ENCODE results near the gene FOCAD. TPM values are rescaled to one million over a fixed set of nuclear protein-coding genes. Genes with fewer than 3 reads are reported as not detected.

FOCAD gene
- total RNA-seq, 1 donor from 2014 or later, result 104 TPM

DNA sequence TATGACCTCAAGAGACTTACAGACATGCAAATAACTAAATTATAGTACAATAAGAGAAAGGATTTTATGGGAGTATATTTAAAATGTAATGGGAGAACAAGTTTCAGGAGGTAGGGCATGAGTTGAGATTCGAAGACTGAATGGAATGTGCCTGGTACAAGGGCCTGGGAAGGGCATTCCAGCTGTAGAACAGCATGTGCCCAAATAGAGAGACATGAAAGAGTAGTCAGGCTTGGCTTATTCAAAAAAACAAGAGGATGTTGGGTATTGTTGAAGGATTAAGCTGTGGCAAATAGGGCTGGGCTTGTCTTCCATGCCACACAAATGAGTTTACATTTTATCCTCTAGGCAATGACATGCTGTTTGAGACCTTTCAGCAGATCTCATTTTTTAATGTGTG, 86.9 kb downstream of the FOCAD start:
- Mint-ChIP-seq H3K36me3 (ENCODE audit: unreplicated experiment) (peaks cover 19% of the 10 kb centered on the region), H3K9me3 (ENCODE audit: unreplicated experiment) (peaks cover 3% of the 10 kb centered on the region), H3K27ac (ENCODE audit: unreplicated experiment) (no peak overlapping the region), H3K27me3 (ENCODE audit: unreplicated experiment) (peaks cover 4% of the 10 kb centered on the region), H3K4me1 (ENCODE audit: low read depth, unreplicated experiment) (no peaks in the 10 kb centered on the region), H3K4me3 (ENCODE audit: unreplicated experiment) (no peak overlapping the region)
- TF ChIP-seq, protein P1, sequence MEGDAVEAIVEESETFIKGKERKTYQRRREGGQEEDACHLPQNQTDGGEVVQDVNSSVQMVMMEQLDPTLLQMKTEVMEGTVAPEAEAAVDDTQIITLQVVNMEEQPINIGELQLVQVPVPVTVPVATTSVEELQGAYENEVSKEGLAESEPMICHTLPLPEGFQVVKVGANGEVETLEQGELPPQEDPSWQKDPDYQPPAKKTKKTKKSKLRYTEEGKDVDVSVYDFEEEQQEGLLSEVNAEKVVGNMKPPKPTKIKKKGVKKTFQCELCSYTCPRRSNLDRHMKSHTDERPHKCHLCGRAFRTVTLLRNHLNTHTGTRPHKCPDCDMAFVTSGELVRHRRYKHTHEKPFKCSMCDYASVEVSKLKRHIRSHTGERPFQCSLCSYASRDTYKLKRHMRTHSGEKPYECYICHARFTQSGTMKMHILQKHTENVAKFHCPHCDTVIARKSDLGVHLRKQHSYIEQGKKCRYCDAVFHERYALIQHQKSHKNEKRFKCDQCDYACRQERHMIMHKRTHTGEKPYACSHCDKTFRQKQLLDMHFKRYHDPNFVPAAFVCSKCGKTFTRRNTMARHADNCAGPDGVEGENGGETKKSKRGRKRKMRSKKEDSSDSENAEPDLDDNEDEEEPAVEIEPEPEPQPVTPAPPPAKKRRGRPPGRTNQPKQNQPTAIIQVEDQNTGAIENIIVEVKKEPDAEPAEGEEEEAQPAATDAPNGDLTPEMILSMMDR (IDR thresholded peaks at IDR 0.05; ENCODE audit: partially characterized antibody, unreplicated experiment), result no peak
- no peak for DNase-seq

DNA sequence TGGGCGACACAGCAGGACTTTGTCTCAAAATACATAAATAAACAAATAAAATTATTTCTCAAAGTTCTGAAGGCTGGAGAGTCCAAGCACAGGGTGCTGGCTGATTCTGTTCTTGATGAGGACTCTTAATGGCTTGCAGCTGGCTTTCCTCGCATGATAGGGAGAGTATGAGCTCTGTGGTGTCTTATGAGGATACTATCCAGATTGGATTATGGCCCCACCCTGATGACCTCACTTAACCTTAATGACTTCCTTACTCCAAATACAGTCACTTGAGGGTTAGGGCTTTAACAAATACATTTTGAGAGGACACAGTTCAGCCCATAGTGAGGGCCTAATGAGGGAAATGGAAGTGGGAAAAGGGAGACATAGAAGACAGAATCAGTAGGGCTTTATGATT, 87.7 kb downstream of the FOCAD start:
- H3K36me3 Mint-ChIP-seq (ENCODE audit: unreplicated experiment), result peaks cover 19% of the 10 kb centered on the region
- H3K4me1 Mint-ChIP-seq (ENCODE audit: low read depth, unreplicated experiment), result no peaks in the 10 kb centered on the region
- H3K27ac Mint-ChIP-seq (ENCODE audit: unreplicated experiment), result no peak overlapping the region
- H3K27me3 Mint-ChIP-seq (ENCODE audit: unreplicated experiment), result peaks cover 1% of the 10 kb centered on the region
- H3K9me3 Mint-ChIP-seq (ENCODE audit: unreplicated experiment), result peaks cover 3% of the 10 kb centered on the region
- no peak overlapping the region for H3K4me3 Mint-ChIP-seq (ENCODE audit: unreplicated experiment)
- TF ChIP-seq, protein P1 (IDR thresholded peaks at IDR 0.05; ENCODE audit: partially characterized antibody, unreplicated experiment), result no peak
- DNase-seq, result no peak

DNA sequence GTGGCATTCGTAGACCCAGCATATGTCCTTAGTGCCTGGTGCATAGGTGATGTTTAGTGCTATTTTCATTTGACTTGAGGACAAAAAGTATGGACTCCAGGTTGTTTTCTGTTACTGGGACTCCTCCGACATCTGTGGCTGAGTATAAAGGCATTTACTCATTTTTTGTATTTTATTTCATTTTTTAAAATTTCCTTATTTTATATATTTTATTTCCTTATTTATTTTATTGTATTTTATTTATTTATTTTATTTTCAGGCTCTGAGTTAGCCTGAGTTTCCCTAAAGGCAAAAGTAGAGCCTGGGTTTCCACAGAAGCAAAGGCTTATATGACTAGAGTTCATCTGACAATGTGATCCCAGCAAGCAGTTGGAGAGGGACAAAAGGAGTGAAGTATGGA, 91.6 kb downstream of the FOCAD start:
- H3K4me3 Mint-ChIP-seq (ENCODE audit: unreplicated experiment), result no peak overlapping the region
- TF ChIP-seq, protein P1 (IDR thresholded peaks at IDR 0.05; ENCODE audit: partially characterized antibody, unreplicated experiment), result no peak
- no peak overlapping the region for H3K27ac Mint-ChIP-seq (ENCODE audit: unreplicated experiment)
- no peak for DNase-seq
- H3K27me3 Mint-ChIP-seq (ENCODE audit: unreplicated experiment), result peaks cover 1% of the 10 kb centered on the region
- peaks cover 3% of the 10 kb centered on the region for H3K9me3 Mint-ChIP-seq (ENCODE audit: unreplicated experiment)
- H3K36me3 Mint-ChIP-seq (ENCODE audit: unreplicated experiment), result peaks cover 12% of the 10 kb centered on the region
- no peaks in the 10 kb centered on the region for H3K4me1 Mint-ChIP-seq (ENCODE audit: low read depth, unreplicated experiment)

DNA sequence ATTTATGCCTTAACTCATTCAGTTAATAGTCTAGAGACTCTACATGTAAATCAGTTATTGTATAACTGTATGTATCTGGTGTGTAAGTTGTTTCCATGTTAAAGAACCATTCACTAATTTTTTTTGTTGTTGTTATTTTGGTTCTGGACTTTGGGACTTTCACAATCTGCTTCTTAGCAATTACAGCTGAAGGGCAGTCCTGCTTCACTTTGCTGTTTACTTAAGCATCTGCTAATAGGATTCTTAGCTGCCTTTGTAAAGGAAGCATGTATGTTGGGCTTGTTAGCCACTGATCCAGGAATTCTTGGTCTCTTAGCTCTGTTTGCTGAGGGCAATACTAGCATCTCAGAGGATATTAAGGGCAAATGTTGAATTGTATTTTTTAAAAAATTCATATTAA, 97.0 kb downstream of the FOCAD start:
- TF ChIP-seq, protein P1 (IDR thresholded peaks at IDR 0.05; ENCODE audit: partially characterized antibody, unreplicated experiment), result no peak
- peaks cover 2% of the 10 kb centered on the region for H3K9me3 Mint-ChIP-seq (ENCODE audit: unreplicated experiment)
- no peak for DNase-seq
- no peak overlapping the region for H3K4me3 Mint-ChIP-seq (ENCODE audit: unreplicated experiment)
- no peaks in the 10 kb centered on the region for H3K27me3 Mint-ChIP-seq (ENCODE audit: unreplicated experiment)
- H3K4me1 Mint-ChIP-seq (ENCODE audit: low read depth, unreplicated experiment), result no peaks in the 10 kb centered on the region
- no peak overlapping the region for H3K27ac Mint-ChIP-seq (ENCODE audit: unreplicated experiment)
- no peaks in the 10 kb centered on the region for H3K36me3 Mint-ChIP-seq (ENCODE audit: unreplicated experiment)

DNA sequence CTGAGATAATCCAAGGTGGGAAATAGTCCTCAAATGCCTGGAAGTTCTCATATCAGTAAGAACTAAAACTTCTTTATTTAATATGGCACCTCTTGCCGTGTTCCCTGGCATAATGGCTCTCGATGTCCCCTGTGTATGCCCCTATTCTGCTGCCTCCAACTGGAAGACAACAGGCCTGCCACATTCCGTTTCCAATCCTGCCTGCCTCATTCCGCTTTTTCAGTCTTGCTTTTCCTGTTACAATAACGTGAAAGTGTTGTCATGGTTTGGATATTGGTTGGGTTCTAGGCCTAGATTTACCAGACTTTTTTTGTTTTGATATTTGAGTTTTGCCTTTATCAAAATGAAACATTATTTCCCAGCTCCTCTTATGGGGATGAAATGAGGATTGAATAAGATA, 98.2 kb downstream of the FOCAD start:
- H3K4me3 Mint-ChIP-seq (ENCODE audit: unreplicated experiment), result no peak overlapping the region
- peaks cover 2% of the 10 kb centered on the region for H3K9me3 Mint-ChIP-seq (ENCODE audit: unreplicated experiment)
- H3K4me1 Mint-ChIP-seq (ENCODE audit: low read depth, unreplicated experiment), result no peaks in the 10 kb centered on the region
- TF ChIP-seq, protein P1 (IDR thresholded peaks at IDR 0.05; ENCODE audit: partially characterized antibody, unreplicated experiment), result no peak
- no peak overlapping the region for H3K27ac Mint-ChIP-seq (ENCODE audit: unreplicated experiment)
- H3K36me3 Mint-ChIP-seq (ENCODE audit: unreplicated experiment), result no peaks in the 10 kb centered on the region
- no peaks in the 10 kb centered on the region for H3K27me3 Mint-ChIP-seq (ENCODE audit: unreplicated experiment)
- DNase-seq, result no peak
